Activated CD8-positive, alpha-beta T cell treated with anti-CD3 and anti-CD28 coated beads, Interleukin-2, amount 10 ng/mL, durations not matched to agents 7 days and 5 days (primary cell): ENCODE results near the gene ARNT2. TPM values are rescaled to one million over a fixed set of nuclear protein-coding genes. Genes with fewer than 3 reads are reported as not detected.

ENCODE experiments used
- ATAC-seq: fragments of 150-1000 bp; cut with Tn5 transposase; one replicate; pipeline ENCODE4 v1.10.0; 2021; ENCODE audit warnings: moderate library complexity
- CTCF ChIA-PET: fragments of 350-600 bp; sonication (Branson Sonifier 250); formaldehyde crosslinking; loops from one replicate; lab custom pipeline; 2021; ENCODE audit warnings: antibody characterized with exemption; lab: Charles Lee
- POLR2A ChIA-PET: fragments of 350-600 bp; sonication (Branson Sonifier 250); formaldehyde crosslinking; loops from one replicate; lab custom pipeline; 2021; ENCODE audit warnings: antibody characterized with exemption; lab: Charles Lee
- DNase-seq: peaks from one replicate; pipeline ENCODE4 v3.0.0-alpha.2; 2020
- H3K27ac Mint-ChIP-seq: one replicate; pipeline ENCODE4 v1.8.0; 2021; ENCODE audit warnings: mild to moderate bottlenecking, mixed read lengths
- H3K27me3 Mint-ChIP-seq: one replicate; pipeline ENCODE4 v1.8.0; 2021; ENCODE audit warnings: low read depth, mixed read lengths
- H3K36me3 Mint-ChIP-seq: one replicate; pipeline ENCODE4 v1.8.0; 2021; ENCODE audit warnings: low read depth, mixed read lengths
- H3K4me1 Mint-ChIP-seq: one replicate; pipeline ENCODE4 v1.8.0; 2021; ENCODE audit warnings: low read depth, mixed read lengths
- H3K4me3 Mint-ChIP-seq: one replicate; pipeline ENCODE4 v1.8.0; 2021; ENCODE audit warnings: mild to moderate bottlenecking, mixed read lengths
- H3K9me3 Mint-ChIP-seq: one replicate; pipeline ENCODE4 v1.8.0; 2022; ENCODE audit warnings: mixed read lengths; ENCODE audit not compliant: insufficient read depth
- total RNA-seq, 2 experiments: library from RNA; stranded (reverse); gene quantifications; one replicate each; pipeline ENCODE4 v1.2.3, GENCODE V29; 2021

Gene ARNT2
- total RNA-seq, 2 experiments from 2014 or later = not detected

- no peak for ATAC-seq
Observed at GRCh38 chr15:80461356-80462095, 57.3 kb downstream of the ARNT2 start.

GRCh38 chr15:80462111-80462510 lies 57.9 kb downstream of the ARNT2 start:
- Mint-ChIP-seq H3K4me1 (no peaks in the 10 kb centered on the region), H3K27me3 (peaks cover 2% of the 10 kb centered on the region), H3K9me3 (no peaks in the 10 kb centered on the region), H3K27ac (no peak overlapping the region), H3K4me3 (no peak overlapping the region), H3K36me3 (no peaks in the 10 kb centered on the region)
- POLR2A ChIA-PET = no interaction called here
- no peak for ATAC-seq
- DNase-seq = no peak
- CTCF ChIA-PET = no interaction called here

More at GRCh38 chr15:80461356-80462095, 57.3 kb downstream of the ARNT2 start:
- no peaks in the 10 kb centered on the region for H3K4me1 Mint-ChIP-seq
- H3K27ac Mint-ChIP-seq = no peak overlapping the region
- H3K27me3 Mint-ChIP-seq = peaks cover 2% of the 10 kb centered on the region
- POLR2A ChIA-PET = no interaction called here
- H3K4me3 Mint-ChIP-seq = no peak overlapping the region
- CTCF ChIA-PET = no interaction called here
- H3K9me3 Mint-ChIP-seq = no peaks in the 10 kb centered on the region
- DNase-seq = no peak
- H3K36me3 Mint-ChIP-seq = no peaks in the 10 kb centered on the region

GRCh38 chr15:80462836-80463512 lies 58.8 kb downstream of the ARNT2 start:
- no peak overlapping the region for H3K27ac Mint-ChIP-seq
- DNase-seq (no peak), ATAC-seq (no peak)
- no peaks in the 10 kb centered on the region for H3K36me3 Mint-ChIP-seq
- no peaks in the 10 kb centered on the region for H3K9me3 Mint-ChIP-seq
- no peaks in the 10 kb centered on the region for H3K4me1 Mint-ChIP-seq
- H3K27me3 Mint-ChIP-seq = no peaks in the 10 kb centered on the region
- ChIA-PET POLR2A (no interaction called here), CTCF (no interaction called here)
- no peak overlapping the region for H3K4me3 Mint-ChIP-seq

DNA sequence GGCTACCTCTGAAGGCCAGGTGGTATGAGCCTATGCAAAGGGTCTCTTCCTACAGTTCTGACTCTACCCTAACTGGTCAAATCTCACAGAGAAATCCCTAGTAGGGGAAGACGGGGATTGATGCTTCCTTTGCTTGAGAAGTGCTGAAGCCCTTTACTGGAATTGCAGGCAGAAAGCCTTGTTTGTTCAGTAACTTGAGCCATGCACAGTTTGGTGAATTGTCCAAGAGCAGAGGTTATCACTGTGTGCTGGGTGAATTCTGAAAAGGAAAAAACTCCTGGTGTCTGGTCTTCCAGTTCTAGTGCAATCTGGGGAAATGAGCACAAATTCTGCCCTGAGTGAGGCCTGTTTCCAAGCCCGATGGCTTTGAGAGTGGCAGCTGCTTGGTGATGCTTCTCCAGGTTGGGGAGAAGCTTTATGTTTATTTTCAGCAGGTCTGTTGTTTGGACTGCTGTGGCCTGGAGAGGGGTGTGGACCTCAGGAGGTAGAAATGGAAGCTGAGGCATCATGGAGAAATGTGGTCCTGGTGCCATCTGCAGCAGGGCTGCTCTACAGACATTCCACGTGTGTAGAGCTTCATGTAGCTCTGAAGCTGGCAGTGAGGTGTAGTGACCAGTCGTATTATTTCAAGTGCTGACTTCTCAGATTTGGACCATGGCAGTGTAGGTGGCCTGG lies 60.9 kb downstream of the ARNT2 start:
- Mint-ChIP-seq H3K36me3 (no peaks in the 10 kb centered on the region), H3K4me3 (no peak overlapping the region), H3K27me3 (no peaks in the 10 kb centered on the region), H3K9me3 (no peaks in the 10 kb centered on the region), H3K4me1 (no peaks in the 10 kb centered on the region), H3K27ac (no peak overlapping the region)
- ChIA-PET POLR2A (no interaction called here), CTCF (interaction anchor here (1.3 kb wide), 1 partner anchor 9 kb away, joined by 5 read pairs; no protein-coding TSS in a partner anchor)
- no peak for ATAC-seq
- no peak for DNase-seq

GRCh38 chr15:80465626-80466005 lies 61.4 kb downstream of the ARNT2 start:
- no peaks in the 10 kb centered on the region for H3K27me3 Mint-ChIP-seq

GRCh38 chr15:80466543-80466942 lies 62.4 kb downstream of the ARNT2 start:
- DNase-seq (no peak), ATAC-seq (no peak)
- no peaks in the 10 kb centered on the region for H3K9me3 Mint-ChIP-seq
- no peaks in the 10 kb centered on the region for H3K27me3 Mint-ChIP-seq
- H3K36me3 Mint-ChIP-seq = no peaks in the 10 kb centered on the region
- POLR2A ChIA-PET = no interaction called here
- no peak overlapping the region for H3K4me3 Mint-ChIP-seq
- H3K27ac Mint-ChIP-seq = no peak overlapping the region
- no peaks in the 10 kb centered on the region for H3K4me1 Mint-ChIP-seq
- CTCF ChIA-PET = interaction anchor here (1.3 kb wide), 1 partner anchor 10 kb away, joined by 5 read pairs; no protein-coding TSS in a partner anchor

More at GRCh38 chr15:80465626-80466005, 61.4 kb downstream of the ARNT2 start:
- Mint-ChIP-seq H3K36me3 (no peaks in the 10 kb centered on the region), H3K9me3 (no peaks in the 10 kb centered on the region), H3K27ac (no peak overlapping the region), H3K4me1 (no peaks in the 10 kb centered on the region), H3K4me3 (no peak overlapping the region)
- ChIA-PET CTCF (interaction anchor here (1.3 kb wide), 1 partner anchor 10 kb away, joined by 5 read pairs; no protein-coding TSS in a partner anchor), POLR2A (no interaction called here)
- ATAC-seq = no peak
- no peak for DNase-seq

GRCh38 chr15:80467311-80467714 lies 63.1 kb downstream of the ARNT2 start:
- H3K4me3 Mint-ChIP-seq = no peak overlapping the region
- DNase-seq (no peak), ATAC-seq (no peak)
- ChIA-PET CTCF (no interaction called here), POLR2A (no interaction called here)
- no peaks in the 10 kb centered on the region for H3K36me3 Mint-ChIP-seq
- H3K9me3 Mint-ChIP-seq = no peaks in the 10 kb centered on the region
- H3K4me1 Mint-ChIP-seq = no peaks in the 10 kb centered on the region
- no peak overlapping the region for H3K27ac Mint-ChIP-seq
- H3K27me3 Mint-ChIP-seq = no peaks in the 10 kb centered on the region

- Mint-ChIP-seq H3K9me3 (no peaks in the 10 kb centered on the region), H3K4me1 (no peaks in the 10 kb centered on the region), H3K27me3 (peaks cover 8% of the 10 kb centered on the region), H3K4me3 (no peak overlapping the region), H3K27ac (no peak overlapping the region), H3K36me3 (no peaks in the 10 kb centered on the region)
- POLR2A ChIA-PET = no interaction called here
- no peak for ATAC-seq
- CTCF ChIA-PET = interaction anchor here (1.3 kb wide), 1 partner anchor 308 kb away, joined by 3 read pairs; no protein-coding TSS in a partner anchor
- DNase-seq = no peak
Observed at GRCh38 chr15:80468796-80469195, 64.6 kb downstream of the ARNT2 start.

DNA sequence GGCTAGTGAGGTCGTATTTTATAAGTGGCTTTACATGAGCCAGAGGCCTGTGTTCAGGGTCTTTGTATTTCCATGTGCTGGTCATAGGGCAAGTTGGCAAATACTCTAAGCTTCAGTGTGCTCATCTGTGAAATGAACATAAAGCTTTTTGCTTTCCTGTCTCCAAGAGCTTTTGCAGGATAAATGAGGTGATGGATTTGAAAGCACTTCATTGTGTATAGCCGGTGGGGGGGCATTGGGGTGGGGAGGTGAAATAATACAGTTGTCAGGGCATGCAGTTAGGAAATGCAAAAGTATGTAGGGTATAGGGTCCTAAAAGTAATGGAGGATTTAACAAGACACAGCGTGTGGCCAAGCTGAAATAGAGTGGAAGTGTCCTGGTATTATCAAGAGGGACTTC lies 67.7 kb downstream of the ARNT2 start:
- Mint-ChIP-seq H3K9me3 (no peaks in the 10 kb centered on the region), H3K4me1 (no peaks in the 10 kb centered on the region), H3K4me3 (no peak overlapping the region), H3K27me3 (peaks cover 14% of the 10 kb centered on the region), H3K36me3 (no peaks in the 10 kb centered on the region), H3K27ac (no peak overlapping the region)
- CTCF ChIA-PET = no interaction called here
- DNase-seq = no peak
- POLR2A ChIA-PET = no interaction called here
- ATAC-seq = no peak

- Mint-ChIP-seq H3K27ac (no peak overlapping the region), H3K36me3 (no peaks in the 10 kb centered on the region), H3K4me3 (no peak overlapping the region), H3K27me3 (peaks cover 14% of the 10 kb centered on the region), H3K9me3 (no peaks in the 10 kb centered on the region), H3K4me1 (no peaks in the 10 kb centered on the region)
- DNase-seq (no peak), ATAC-seq (no peak)
- ChIA-PET CTCF (interaction anchor here (0.8 kb wide), 1 partner anchor 34 kb away, joined by 3 read pairs; no protein-coding TSS in a partner anchor), POLR2A (no interaction called here)
Observed at GRCh38 chr15:80473286-80474223, 69.4 kb downstream of the ARNT2 start.
